ENCODE measurements around the gene PDCD6IP.

PDCD6IP gene

DNA sequence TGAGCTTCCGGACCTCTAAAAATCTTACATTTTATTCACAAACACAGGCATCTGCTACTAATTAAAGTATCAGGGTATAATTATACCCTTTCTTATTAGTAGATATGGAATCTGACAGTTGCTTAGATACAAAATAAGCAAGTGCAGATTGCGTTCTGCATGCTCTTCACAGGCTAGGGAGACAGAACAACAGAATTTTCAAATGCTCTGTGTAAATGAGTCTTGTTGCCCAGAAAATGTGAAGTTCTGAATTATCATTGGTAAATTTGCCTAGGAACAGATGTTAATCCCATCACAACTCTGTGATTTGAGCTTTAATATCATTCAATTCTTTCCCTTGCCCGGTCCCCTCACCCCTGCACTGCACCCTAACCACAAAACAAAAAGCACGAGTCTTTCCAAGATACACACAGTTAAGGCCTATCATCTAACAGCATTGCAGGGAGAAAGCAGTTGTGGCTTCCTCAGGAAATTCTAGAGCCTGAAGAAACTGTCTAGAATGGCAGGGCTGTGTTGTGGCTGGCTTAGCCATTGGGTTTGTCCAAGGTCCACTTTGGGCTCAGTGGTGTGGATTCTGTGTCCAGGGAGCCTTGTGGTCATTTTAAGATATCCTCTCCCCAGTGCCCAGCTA lies 119.8 kb downstream of the PDCD6IP start:
- no peak for TF ChIP-seq YY1 (IDR thresholded peaks at IDR 0.05; ENCODE audit: insufficient read depth, insufficient read length)
- TF ChIP-seq ZNF274 (IDR thresholded peaks at IDR 0.05; ENCODE audit: low read depth, low read length): no peak
- TF ChIP-seq SUZ12 (IDR thresholded peaks at IDR 0.05; ENCODE audit: extremely low read depth, insufficient read depth, insufficient read length): no peak
- Histone ChIP-seq H3K4me3 (ENCODE audit: insufficient read length, low read depth) (no peak overlapping the region), H3K4me1 (ENCODE audit: insufficient read depth, insufficient read length) (peaks cover 3% of the 10 kb centered on the region), H3K27me3 (ENCODE audit: insufficient read depth, insufficient read length) (no peaks in the 10 kb centered on the region), H3K9me3 (ENCODE audit: insufficient read depth, low read length) (no peaks in the 10 kb centered on the region), H3K36me3 (ENCODE audit: insufficient read depth, insufficient read length, low read length) (no peaks in the 10 kb centered on the region), H3K9ac (ENCODE audit: insufficient read length, low read depth) (no peak overlapping the region)
- no peak for DNase-seq (ENCODE audit: low read depth, low spot score)

Data from NT2/D1 (cell line).